SK-N-SH (cell line): ENCODE results near the gene RB1. TPM values are rescaled to one million over a fixed set of nuclear protein-coding genes. Genes with fewer than 3 reads are reported as not detected.

Source experiments
- CTCF ChIA-PET: fragments of 300-600, 350-600 bp; formaldehyde crosslinking; extraction: SDS; loops from one replicate; lab custom pipeline; 2021; lab: Yijun Ruan, JAX
- POLR2A ChIA-PET: fragments of 350-600 bp; sonication (Branson Sonifier 250); formaldehyde crosslinking; extraction: SDS; loops from one replicate; lab custom pipeline; 2020; ENCODE audit warnings: antibody characterized with exemption, inconsistent platforms; lab: Yijun Ruan, JAX
- DNase-seq: peaks from one replicate; pipeline ENCODE4 v3.0.0; 2012
- H2AFZ ChIP-seq: fragments of 200-600 bp; sonication (generic); 2 replicates; pipeline ENCODE4 v1.8.1; 2016; ENCODE audit warnings: antibody characterized with exemption, mild to moderate bottlenecking, low read depth
- H3F3A ChIP-seq: fragments of 200-600 bp; sonication (generic); replicated peaks from 2 replicates; pipeline ENCODE3; 2016; ENCODE audit warnings: antibody characterized with exemption, mild to moderate bottlenecking; ENCODE audit not compliant: insufficient read depth
- H3K27ac ChIP-seq, 2 experiments: fragments of 200-500 bp in 1 of 2; fragments of 200-600 bp in 1 of 2; sonication (Bioruptor generic) in 1 of 2; sonication (generic), shearing (Covaris generic) in 1 of 2; 2 replicates each; pipeline versions ENCODE4 v1.5.1 to v1.6.1; 2014 to 2016; ENCODE audit warnings: low read depth in 2 of 2, inconsistent platforms in 1 of 2, low read length in 1 of 2, mild to moderate bottlenecking in 1 of 2, mixed read lengths in 1 of 2
- H3K27me3 ChIP-seq: fragments of 200-600 bp; sonication (generic), shearing (Covaris generic); 2 replicates; pipeline ENCODE4 v1.6.1; 2016; ENCODE audit warnings: mixed run types; ENCODE audit not compliant: insufficient read depth
- H3K36me3 ChIP-seq, 2 experiments: fragments of 200-500 bp in 1 of 2; fragments of 200-600 bp in 1 of 2; sonication (Bioruptor generic) in 1 of 2; sonication (generic) in 1 of 2; replicated peaks in 1 of 2; 2 replicates each; pipeline versions ENCODE3 to v1.5.1; 2014 to 2016; ENCODE audit warnings: low read length in 1 of 2, mild to moderate bottlenecking in 1 of 2; ENCODE audit not compliant: insufficient read depth in 2 of 2, control insufficient read depth in 1 of 2
- H3K4me1 ChIP-seq, 2 experiments: fragments of 200-500 bp in 1 of 2; fragments of 200-600 bp in 1 of 2; sonication (Bioruptor generic) in 1 of 2; sonication (generic), shearing (Covaris generic) in 1 of 2; 2 replicates each; pipeline versions ENCODE4 v1.5.1 to v1.6.1; 2014 to 2016; ENCODE audit warnings: low read depth in 1 of 2, low read length in 1 of 2, mixed run types in 1 of 2; ENCODE audit not compliant: insufficient read depth in 2 of 2, control insufficient read depth in 1 of 2
- H3K4me2 ChIP-seq: fragments of 200-600 bp; sonication (generic), shearing (Covaris generic); 2 replicates; pipeline ENCODE4 v1.6.1; 2017; ENCODE audit warnings: mixed run types
- H3K4me3 ChIP-seq, 2 experiments: fragments of 200-500 bp in 1 of 2; fragments of 200-600 bp in 1 of 2; sonication (Bioruptor generic) in 1 of 2; sonication (generic), shearing (Covaris generic) in 1 of 2; 2 replicates each; pipeline versions ENCODE4 v1.5.1 to v1.8.1; 2014 to 2016; ENCODE audit warnings: low read depth in 2 of 2, inconsistent platforms in 1 of 2, low read length in 1 of 2, mild to moderate bottlenecking in 1 of 2, mixed read lengths in 1 of 2, moderate library complexity in 1 of 2
- H3K79me2 ChIP-seq: fragments of 200-600 bp; sonication (generic); 2 replicates; pipeline ENCODE4 v1.8.1; 2017; ENCODE audit warnings: mild to moderate bottlenecking; ENCODE audit not compliant: insufficient read depth
- H3K9ac ChIP-seq: fragments of 200-600 bp; sonication (generic); 2 replicates; pipeline ENCODE4 v1.6.1; 2017; ENCODE audit warnings: mixed run types
- H3K9me2 ChIP-seq: fragments of 200-600 bp; sonication (generic); 2 replicates; pipeline ENCODE4 v1.6.1; 2017; ENCODE audit warnings: mixed run types
- H3K9me3 ChIP-seq: fragments of 200-600 bp; sonication (generic); 2 replicates; pipeline ENCODE4 v1.6.1; 2017; ENCODE audit warnings: mixed run types, mild to moderate bottlenecking, moderate library complexity
- H4K20me1 ChIP-seq: fragments of 200-600 bp; sonication (generic); 2 replicates; pipeline ENCODE4 v1.6.1; 2017; ENCODE audit warnings: mild to moderate bottlenecking, mixed run types; ENCODE audit not compliant: insufficient read depth
- CHD2 ChIP-seq: fragments of 150-350 bp; IDR thresholded peaks from 2 replicates; pipeline ENCODE4 v1.6.1; 2018; ENCODE audit warnings: low read length; ENCODE audit not compliant: partially characterized antibody
- ELF1 ChIP-seq: IDR thresholded peaks from 2 replicates; pipeline ENCODE4 v1.4.0; 2012
- EP300 ChIP-seq, 2 experiments: IDR thresholded peaks; 2 replicates each; pipeline versions ENCODE4 v1.4.0 to v1.6.1; 2012; ENCODE audit warnings: borderline replicate concordance in 1 of 2, low read depth in 1 of 2, low read length in 1 of 2
- FOXJ3 ChIP-seq: sonication (generic); formaldehyde crosslinking; IDR thresholded peaks from 2 replicates; pipeline ENCODE4 v1.5.1; 2020; ENCODE audit warnings: mild to moderate bottlenecking, missing genetic modification reagents
- FOXM1 ChIP-seq: IDR thresholded peaks from 2 replicates; pipeline ENCODE4 v1.4.0; 2012; ENCODE audit warnings: low read depth, mild to moderate bottlenecking
- GATA2 ChIP-seq: sonication (generic); formaldehyde crosslinking; IDR thresholded peaks from 2 replicates; pipeline ENCODE4 v1.5.0; 2020; ENCODE audit warnings: mild to moderate bottlenecking, missing genetic modification reagents
- NFIC ChIP-seq: IDR thresholded peaks from 2 replicates; pipeline ENCODE4 v1.4.0; 2012; ENCODE audit warnings: borderline replicate concordance
- POLR2AphosphoS5 ChIP-seq: IDR thresholded peaks from 2 replicates; pipeline ENCODE4 v1.6.1; 2012; ENCODE audit warnings: low read depth, low read length
- RCOR1 ChIP-seq: fragments of 150-350 bp; IDR thresholded peaks from 2 replicates; pipeline ENCODE4 v1.6.1; 2017; ENCODE audit warnings: antibody characterized with exemption, low read length
- RXRA ChIP-seq: IDR thresholded peaks from 2 replicates; pipeline ENCODE4 v1.4.0; 2012; ENCODE audit warnings: low read depth, mild to moderate bottlenecking, borderline replicate concordance
- SIN3A ChIP-seq: IDR thresholded peaks from 2 replicates; pipeline ENCODE4 v1.6.1; 2012; ENCODE audit warnings: low read depth, mild to moderate bottlenecking, low read length, moderate library complexity, borderline replicate concordance
- TAF1 ChIP-seq: IDR thresholded peaks from 2 replicates; pipeline ENCODE4 v1.6.1; 2012; ENCODE audit warnings: low read depth, mild to moderate bottlenecking, low read length, moderate library complexity, borderline replicate concordance
- TCF12 ChIP-seq: IDR thresholded peaks from 2 replicates; pipeline ENCODE4 v1.4.0; 2012
- TEAD4 ChIP-seq: IDR thresholded peaks from 2 replicates; pipeline ENCODE4 v1.4.0; 2012; ENCODE audit warnings: mild to moderate bottlenecking, borderline replicate concordance; ENCODE audit not compliant: insufficient read depth
- WGBS: methylation state at CpG from one replicate; pipeline ENCODE4 v1.1.6; 2017; ENCODE audit warnings: low lambda C conversion rate; 5-methylcytosine and 5-hydroxymethylcytosine counted together
- polyA plus RNA-seq, 3 experiments: library from polyadenylated mRNA; depleted of rRNA; stranded (reverse); fragments of >200 nt; gene quantifications; 2 replicates each; pipeline ENCODE4 v1.2.3, GENCODE V29; 2012
- TF ChIP-seq, protein P1 (sequence below): fragments of 150-350 bp; IDR thresholded peaks from 2 replicates; pipeline ENCODE4 v1.6.1; 2017; ENCODE audit warnings: antibody characterized with exemption, low read length, low read depth, borderline replicate concordance
- TF ChIP-seq, protein P2 (sequence below): IDR thresholded peaks from 2 replicates; pipeline ENCODE4 v1.4.0; 2012; ENCODE audit warnings: low read depth, borderline replicate concordance
- TF ChIP-seq, protein P3 (sequence below): fragments of 150-350 bp; IDR thresholded peaks from 2 replicates; pipeline ENCODE4 v1.6.1; 2016; ENCODE audit warnings: mild to moderate bottlenecking, low read depth, low read length
- TF ChIP-seq, protein P4 (sequence below): fragments of 200-600 bp; sonication (generic); IDR thresholded peaks from 2 replicates; pipeline ENCODE4 v1.6.1; 2017; ENCODE audit warnings: antibody characterized with exemption, mild to moderate bottlenecking, moderate library complexity
- TF ChIP-seq, protein P5 (sequence below): IDR thresholded peaks from 2 replicates; pipeline ENCODE4 v1.6.1; 2012; ENCODE audit warnings: mild to moderate bottlenecking, low read depth, low read length, moderate library complexity

RB1 gene
- polyA plus RNA-seq, 1 of the 3 experiments (the other 2 are of a cell fraction): 11.5 TPM

DNA sequence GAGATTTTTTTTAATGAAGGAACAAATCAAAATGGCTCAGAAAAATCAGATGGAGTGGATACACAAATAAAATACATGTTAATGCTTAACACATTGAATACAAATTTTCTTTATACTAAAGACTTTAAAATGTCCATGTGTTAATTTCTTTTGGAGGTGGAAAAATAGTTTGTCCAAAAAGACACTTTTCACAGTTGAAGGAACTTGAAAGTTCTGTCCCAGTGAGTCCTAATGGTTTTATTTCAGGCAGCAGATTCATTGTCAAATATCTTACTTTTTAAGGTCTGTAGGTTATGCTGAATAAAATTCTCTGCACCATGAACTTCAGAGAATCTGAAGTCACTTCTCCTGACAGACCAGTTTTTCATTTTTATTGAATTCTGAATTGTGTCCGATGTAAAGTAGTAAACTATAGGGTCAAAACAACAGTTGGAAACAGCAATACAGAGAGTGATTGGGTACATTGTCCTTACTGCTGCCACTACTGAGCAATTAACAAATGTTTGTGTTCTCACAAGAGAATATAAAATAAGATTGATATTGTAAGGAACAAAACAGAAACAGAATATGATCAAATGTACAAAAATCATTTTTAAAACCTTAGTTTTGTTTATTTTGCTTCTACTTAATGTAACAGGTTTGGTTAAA, 107.7 kb downstream of the RB1 start (continued):
- no peak for TF ChIP-seq EP300 (IDR thresholded peaks at IDR 0.05; ENCODE audit: borderline replicate concordance in 1 of 2, low read depth in 1 of 2, low read length in 1 of 2)

DNA sequence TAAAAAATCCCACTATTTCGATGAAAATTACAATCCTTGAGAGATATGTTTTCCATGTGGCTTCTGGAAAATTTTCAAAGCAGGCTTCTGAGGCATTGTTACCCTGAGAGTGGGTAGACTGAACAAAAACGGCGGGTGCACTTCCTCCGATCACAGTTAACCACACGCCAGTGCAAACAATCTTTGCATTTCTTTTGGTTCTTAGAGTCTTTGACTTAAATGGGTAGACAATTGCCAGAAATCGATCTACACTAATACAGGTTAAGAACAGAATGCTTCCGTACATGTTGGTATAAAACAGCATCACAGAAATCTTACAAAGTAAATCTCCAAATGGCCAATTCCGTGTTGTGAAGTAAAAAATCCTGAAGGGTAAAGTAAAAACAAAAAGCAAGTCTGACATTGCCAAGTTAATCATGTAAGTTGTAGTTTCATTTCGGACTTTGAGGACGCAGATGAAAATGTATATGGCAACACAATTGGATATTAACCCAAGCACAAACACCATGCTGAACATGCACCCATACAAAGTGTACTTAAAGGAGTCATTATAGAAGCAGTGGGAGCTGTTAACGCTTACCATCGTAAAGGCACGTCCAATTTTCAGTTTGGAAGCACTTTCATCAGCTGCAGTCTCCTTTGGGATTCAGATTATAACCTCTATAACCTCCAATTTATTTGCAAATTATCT, 108.4 kb downstream of the RB1 start:
- no peaks in the 10 kb centered on the region for H3K9me2 ChIP-seq
- TF ChIP-seq, protein P1, sequence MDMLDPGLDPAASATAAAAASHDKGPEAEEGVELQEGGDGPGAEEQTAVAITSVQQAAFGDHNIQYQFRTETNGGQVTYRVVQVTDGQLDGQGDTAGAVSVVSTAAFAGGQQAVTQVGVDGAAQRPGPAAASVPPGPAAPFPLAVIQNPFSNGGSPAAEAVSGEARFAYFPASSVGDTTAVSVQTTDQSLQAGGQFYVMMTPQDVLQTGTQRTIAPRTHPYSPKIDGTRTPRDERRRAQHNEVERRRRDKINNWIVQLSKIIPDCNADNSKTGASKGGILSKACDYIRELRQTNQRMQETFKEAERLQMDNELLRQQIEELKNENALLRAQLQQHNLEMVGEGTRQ: no peak
- TF ChIP-seq TAF1 (no peak), CHD2 (no peak), GATA2 (CRISPR knock-in tag) (no peak), ELF1 (no peak), RXRA (no peak), FOXM1 (no peak), SIN3A (no peak), NFIC (no peak), EP300 (IDR thresholded peaks at IDR 0.05; ENCODE audit: borderline replicate concordance in 1 of 2, low read depth in 1 of 2, low read length in 1 of 2) (no peak), TEAD4 (no peak), RCOR1 (no peak), FOXJ3 (CRISPR knock-in tag) (no peak), TCF12 (no peak), POLR2AphosphoS5 (no peak)
- TF ChIP-seq, protein P2, sequence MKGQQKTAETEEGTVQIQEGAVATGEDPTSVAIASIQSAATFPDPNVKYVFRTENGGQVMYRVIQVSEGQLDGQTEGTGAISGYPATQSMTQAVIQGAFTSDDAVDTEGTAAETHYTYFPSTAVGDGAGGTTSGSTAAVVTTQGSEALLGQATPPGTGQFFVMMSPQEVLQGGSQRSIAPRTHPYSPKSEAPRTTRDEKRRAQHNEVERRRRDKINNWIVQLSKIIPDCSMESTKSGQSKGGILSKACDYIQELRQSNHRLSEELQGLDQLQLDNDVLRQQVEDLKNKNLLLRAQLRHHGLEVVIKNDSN: no peak
- TF ChIP-seq, protein P3, sequence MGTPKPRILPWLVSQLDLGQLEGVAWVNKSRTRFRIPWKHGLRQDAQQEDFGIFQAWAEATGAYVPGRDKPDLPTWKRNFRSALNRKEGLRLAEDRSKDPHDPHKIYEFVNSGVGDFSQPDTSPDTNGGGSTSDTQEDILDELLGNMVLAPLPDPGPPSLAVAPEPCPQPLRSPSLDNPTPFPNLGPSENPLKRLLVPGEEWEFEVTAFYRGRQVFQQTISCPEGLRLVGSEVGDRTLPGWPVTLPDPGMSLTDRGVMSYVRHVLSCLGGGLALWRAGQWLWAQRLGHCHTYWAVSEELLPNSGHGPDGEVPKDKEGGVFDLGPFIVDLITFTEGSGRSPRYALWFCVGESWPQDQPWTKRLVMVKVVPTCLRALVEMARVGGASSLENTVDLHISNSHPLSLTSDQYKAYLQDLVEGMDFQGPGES: no peak
- TF ChIP-seq, protein P4, sequence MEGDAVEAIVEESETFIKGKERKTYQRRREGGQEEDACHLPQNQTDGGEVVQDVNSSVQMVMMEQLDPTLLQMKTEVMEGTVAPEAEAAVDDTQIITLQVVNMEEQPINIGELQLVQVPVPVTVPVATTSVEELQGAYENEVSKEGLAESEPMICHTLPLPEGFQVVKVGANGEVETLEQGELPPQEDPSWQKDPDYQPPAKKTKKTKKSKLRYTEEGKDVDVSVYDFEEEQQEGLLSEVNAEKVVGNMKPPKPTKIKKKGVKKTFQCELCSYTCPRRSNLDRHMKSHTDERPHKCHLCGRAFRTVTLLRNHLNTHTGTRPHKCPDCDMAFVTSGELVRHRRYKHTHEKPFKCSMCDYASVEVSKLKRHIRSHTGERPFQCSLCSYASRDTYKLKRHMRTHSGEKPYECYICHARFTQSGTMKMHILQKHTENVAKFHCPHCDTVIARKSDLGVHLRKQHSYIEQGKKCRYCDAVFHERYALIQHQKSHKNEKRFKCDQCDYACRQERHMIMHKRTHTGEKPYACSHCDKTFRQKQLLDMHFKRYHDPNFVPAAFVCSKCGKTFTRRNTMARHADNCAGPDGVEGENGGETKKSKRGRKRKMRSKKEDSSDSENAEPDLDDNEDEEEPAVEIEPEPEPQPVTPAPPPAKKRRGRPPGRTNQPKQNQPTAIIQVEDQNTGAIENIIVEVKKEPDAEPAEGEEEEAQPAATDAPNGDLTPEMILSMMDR: no peak
- TF ChIP-seq, protein P5, sequence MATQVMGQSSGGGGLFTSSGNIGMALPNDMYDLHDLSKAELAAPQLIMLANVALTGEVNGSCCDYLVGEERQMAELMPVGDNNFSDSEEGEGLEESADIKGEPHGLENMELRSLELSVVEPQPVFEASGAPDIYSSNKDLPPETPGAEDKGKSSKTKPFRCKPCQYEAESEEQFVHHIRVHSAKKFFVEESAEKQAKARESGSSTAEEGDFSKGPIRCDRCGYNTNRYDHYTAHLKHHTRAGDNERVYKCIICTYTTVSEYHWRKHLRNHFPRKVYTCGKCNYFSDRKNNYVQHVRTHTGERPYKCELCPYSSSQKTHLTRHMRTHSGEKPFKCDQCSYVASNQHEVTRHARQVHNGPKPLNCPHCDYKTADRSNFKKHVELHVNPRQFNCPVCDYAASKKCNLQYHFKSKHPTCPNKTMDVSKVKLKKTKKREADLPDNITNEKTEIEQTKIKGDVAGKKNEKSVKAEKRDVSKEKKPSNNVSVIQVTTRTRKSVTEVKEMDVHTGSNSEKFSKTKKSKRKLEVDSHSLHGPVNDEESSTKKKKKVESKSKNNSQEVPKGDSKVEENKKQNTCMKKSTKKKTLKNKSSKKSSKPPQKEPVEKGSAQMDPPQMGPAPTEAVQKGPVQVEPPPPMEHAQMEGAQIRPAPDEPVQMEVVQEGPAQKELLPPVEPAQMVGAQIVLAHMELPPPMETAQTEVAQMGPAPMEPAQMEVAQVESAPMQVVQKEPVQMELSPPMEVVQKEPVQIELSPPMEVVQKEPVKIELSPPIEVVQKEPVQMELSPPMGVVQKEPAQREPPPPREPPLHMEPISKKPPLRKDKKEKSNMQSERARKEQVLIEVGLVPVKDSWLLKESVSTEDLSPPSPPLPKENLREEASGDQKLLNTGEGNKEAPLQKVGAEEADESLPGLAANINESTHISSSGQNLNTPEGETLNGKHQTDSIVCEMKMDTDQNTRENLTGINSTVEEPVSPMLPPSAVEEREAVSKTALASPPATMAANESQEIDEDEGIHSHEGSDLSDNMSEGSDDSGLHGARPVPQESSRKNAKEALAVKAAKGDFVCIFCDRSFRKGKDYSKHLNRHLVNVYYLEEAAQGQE: no peak
- no peak overlapping the region for H3K4me3 ChIP-seq
- no peaks in the 10 kb centered on the region; a peak in 2 of 4 replicates for H3K4me1 ChIP-seq
- no peak overlapping the region for H3K9ac ChIP-seq
- peaks cover 7% of the 10 kb centered on the region for H3F3A ChIP-seq
- POLR2A ChIA-PET: no interaction called here
- CTCF ChIA-PET: no interaction called here
- H4K20me1 ChIP-seq: no peaks in the 10 kb centered on the region
- no peak for DNase-seq
- H2AFZ ChIP-seq: no peak overlapping the region
- no peaks in the 10 kb centered on the region for H3K27me3 ChIP-seq
- no peak overlapping the region for H3K4me2 ChIP-seq
- H3K36me3 ChIP-seq: peaks cover 0 to 38% of the 10 kb centered on the region in 2 experiments
- H3K9me3 ChIP-seq: no peaks in the 10 kb centered on the region; the same call in 1 of the 2 replicates
- no peaks in the 10 kb centered on the region for H3K79me2 ChIP-seq
- H3K27ac ChIP-seq: no peak overlapping the region
- WGBS: 85% methylated on average over 13 of the region's 13 CpGs
